ENCODE measurements around the gene ITGB4.

ITGB4 gene

GRCh38 chr17:75764417-75764710 lies 43.1 kb downstream of the ITGB4 start:
- TF ChIP-seq CTCF (IDR thresholded peaks at IDR 0.05): peak; percentile 47

- no peak; the same call in none of the 2 replicates for TF ChIP-seq CTCF (IDR thresholded peaks at IDR 0.05)
These were observed 43.6 kb downstream of the ITGB4 start, which contains the start of gene GALK1 for GRCh38 chr17:75764711-75765421. TSS of gene GALK1 (minus strand) at chr17:75765192. CDS start at chr17:75765136, 56 bp downstream.

- TF ChIP-seq CTCF (IDR thresholded peaks at IDR 0.05): no peak
These were observed 44.7 kb downstream of the ITGB4 start for GRCh38 chr17:75765981-75766380.

GRCh38 chr17:75767881-75768280 lies 46.6 kb downstream of the ITGB4 start:
- TF ChIP-seq CTCF (IDR thresholded peaks at IDR 0.05): no peak

- no peak for TF ChIP-seq CTCF (IDR thresholded peaks at IDR 0.05)
These were observed 48.3 kb downstream of the ITGB4 start for GRCh38 chr17:75769536-75769935.

- TF ChIP-seq CTCF (IDR thresholded peaks at IDR 0.05): peak; percentile 32; the same call in 1 of the 2 replicates
These were observed 50.3 kb downstream of the ITGB4 start for GRCh38 chr17:75771334-75772281.

- no peak for TF ChIP-seq CTCF (IDR thresholded peaks at IDR 0.05)
These were observed 52.0 kb downstream of the ITGB4 start for GRCh38 chr17:75773121-75773807.

Data from LNCAP (cell line).